Psoas muscle (tissue), 8 donors: ENCODE measurements around the gene SAMD10. TPM values are rescaled to one million over a fixed set of nuclear protein-coding genes. Genes with fewer than 3 reads are reported as not detected.
A peak's percentile ranks its signal among the peaks of the same experiment; 100 is the strongest.

Source experiments
- ATAC-seq, 4 donors: fragments of 200-7000 bp; cut with Tn5 transposase; one replicate each; pipeline ENCODE4 v1.9.1; 2020; ENCODE audit warnings: moderate library complexity in 3 of 4, mild to moderate bottlenecking in 2 of 4
- DNase-seq, 2 donors: peaks; one replicate each; pipeline ENCODE4 v3.0.0-alpha.2; 2020
- H3K27ac ChIP-seq: fragments of 200-600 bp; one replicate; pipeline ENCODE4 v1.8.0; 2022
- H3K27me3 ChIP-seq, 3 donors: fragments of 200-600 bp in 1 of 3; one replicate each; pipeline versions ENCODE4 v1.6.1 to v1.8.0; 2013 to 2022; ENCODE audit warnings: low read length in 2 of 3, mild to moderate bottlenecking in 2 of 3, moderate library complexity in 1 of 3; ENCODE audit not compliant: insufficient read depth in 3 of 3
- H3K36me3 ChIP-seq, 2 donors: fragments of 200-600 bp in 1 of 2; one replicate each; pipeline versions ENCODE4 v1.6.1 to v1.8.0; 2013 to 2022; ENCODE audit warnings: low read depth in 1 of 2, mild to moderate bottlenecking in 1 of 2, moderate library complexity in 1 of 2; ENCODE audit not compliant: insufficient read depth in 1 of 2
- H3K4me1 ChIP-seq: fragments of 200-600 bp; one replicate; pipeline ENCODE4 v1.8.0; 2022
- H3K4me3 ChIP-seq: fragments of 200-600 bp; one replicate; pipeline ENCODE4 v1.8.0; 2022; ENCODE audit warnings: mild to moderate bottlenecking
- H3K9me3 ChIP-seq: fragments of 200-600 bp; one replicate; pipeline ENCODE4 v1.8.0; 2022
- WGBS, 3 donors: extraction: QIAGEN DNeasy Blood & Tissue Kit; methylation state at CpG; one replicate each; pipeline versions ENCODE4 v1.1.6 to v1.1.7; 2013; 5-methylcytosine and 5-hydroxymethylcytosine counted together
- intact Hi-C, 2 donors: fragments of 100-400 bp; cut with DNase I; formaldehyde crosslinking; loops; one replicate each; pipeline versions ENCODE4 v1.11.0 to v1.14.2; 2022
- long read RNA-seq, 2 donors: library from polyadenylated mRNA; unstranded; transcript quantifications; one replicate each; pipeline ENCODE4 v2.0.0, GENCODE V29; 2021
- polyA plus RNA-seq, 3 donors: library from polyadenylated mRNA; stranded (reverse); fragments of 200-250 nt; gene quantifications; one replicate each; pipeline ENCODE4 v1.2.3, GENCODE V29; 2013
- total RNA-seq, 4 donors: library from RNA; stranded (reverse); fragmentation: NEBNext Ultra II Directional in 2 of 4; extraction: Animal tissue kit (Norgen Biotek cat#: 25700) in 2 of 4; gene quantifications; one replicate each; pipeline versions ENCODE4 v1.2.1 to v1.2.4, GENCODE V29; 2021 to 2023
- TF ChIP-seq, protein P1 (sequence below): fragments of 200-600 bp; IDR thresholded peaks from one replicate; pipeline ENCODE4 v1.8.0; 2022; ENCODE audit warnings: antibody characterized with exemption
- donor health status: healthy with polysubstance abuse.
- donor health status: DM: no; HTN: no; CAD: no; lungs with moderate emphysema.
- donor health status: Bipolar disorder and iron deficiency.
- donor health status: healthy.
- donor health status: DM: yes; HTN: yes; CAD: no.
- donor health status: DM: no; HTN: no; CAD: no.
- donor health status: DM: no; HTN: no; CAD: no.
- donor health status: DM: yes; HTN: yes; CAD: no.

SAMD10 gene
- total RNA-seq (under 1 TPM; 0.32 to 0.84 (median 0.55) TPM), polyA plus RNA-seq (1 to 10 TPM in 1 of 3 donors, under 1 TPM in 2; 0.44 to 5.5 (median 0.92) TPM)
- long read RNA-seq, donor 1, result 0 reads
- long read RNA-seq, donor 2, partial matches to known transcripts, result 0 of 1 reads
- long read RNA-seq, donor 2, other reads (novel, unspliced or antisense), result 1 of 1 reads

DNA sequence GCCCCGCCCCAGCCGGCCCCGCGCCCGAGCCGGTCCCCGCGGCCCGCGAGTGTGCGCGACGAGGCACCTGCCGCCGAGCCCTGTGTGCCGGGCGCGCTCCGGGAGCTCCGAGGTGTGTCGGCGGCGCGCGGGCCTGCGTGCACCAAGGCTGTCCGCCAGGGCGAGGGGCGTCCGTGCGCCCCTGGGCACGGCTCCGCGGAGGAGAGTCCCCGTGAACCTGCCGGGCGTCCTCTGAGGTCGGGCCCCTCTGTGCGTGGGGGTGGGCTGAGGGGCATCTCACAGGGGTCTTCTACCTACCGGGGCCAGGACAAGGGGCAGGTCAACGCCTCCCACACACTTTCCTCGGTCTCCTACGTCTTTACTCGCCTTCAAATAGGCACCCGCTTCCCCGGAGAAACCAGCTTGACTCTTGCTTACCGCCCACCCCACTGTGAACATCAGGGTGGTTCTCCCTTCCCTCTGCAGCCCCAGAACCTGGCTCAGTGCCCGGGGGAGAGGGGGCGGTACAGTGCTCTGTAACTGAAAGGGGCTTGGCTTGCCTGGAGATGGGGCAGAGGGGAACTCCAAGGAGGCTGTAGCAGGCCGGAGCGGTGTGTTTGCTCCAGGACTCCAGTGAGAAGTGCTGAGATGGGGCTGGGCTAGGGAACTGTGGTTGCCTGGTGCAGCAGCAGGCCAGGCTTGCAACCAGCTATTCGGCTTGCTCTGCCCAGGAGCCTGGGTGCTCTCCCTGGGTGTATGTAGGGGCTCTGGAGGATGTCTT, at the start of gene SAMD10:
SAMD10 (minus strand) TSS at position 86 of the 760 bp plus-strand sequence. CDS start 175 bp downstream, outside the sequence.
- ATAC-seq (peak in 2 of 4 donors; percentile 2 to 15), DNase-seq (peak in 1 of 2 donors; percentile 69)
- intact Hi-C loops, result loop anchor here in 1 of 2 donors (2.0 kb wide), 1 partner anchor 79 kb away; no protein-coding TSS in a partner anchor
- peak within 1 kb of the TSS; percentile 89 for H3K27ac ChIP-seq
- H3K9me3 ChIP-seq, result no peaks in the 10 kb centered on the region
- WGBS, 3 donors, result 5 to 10% (median 8%) methylated on average over 40 to 52 of the region's 52 CpGs
- peaks cover 0 to 3% (median 0%) of the 10 kb centered on the region in 3 donors for H3K27me3 ChIP-seq
- H3K36me3 ChIP-seq, result peaks cover 2 to 20% of the 10 kb centered on the region in 2 donors
- H3K4me1 ChIP-seq, result peaks cover 18% of the 10 kb centered on the region
- TF ChIP-seq, protein P1, sequence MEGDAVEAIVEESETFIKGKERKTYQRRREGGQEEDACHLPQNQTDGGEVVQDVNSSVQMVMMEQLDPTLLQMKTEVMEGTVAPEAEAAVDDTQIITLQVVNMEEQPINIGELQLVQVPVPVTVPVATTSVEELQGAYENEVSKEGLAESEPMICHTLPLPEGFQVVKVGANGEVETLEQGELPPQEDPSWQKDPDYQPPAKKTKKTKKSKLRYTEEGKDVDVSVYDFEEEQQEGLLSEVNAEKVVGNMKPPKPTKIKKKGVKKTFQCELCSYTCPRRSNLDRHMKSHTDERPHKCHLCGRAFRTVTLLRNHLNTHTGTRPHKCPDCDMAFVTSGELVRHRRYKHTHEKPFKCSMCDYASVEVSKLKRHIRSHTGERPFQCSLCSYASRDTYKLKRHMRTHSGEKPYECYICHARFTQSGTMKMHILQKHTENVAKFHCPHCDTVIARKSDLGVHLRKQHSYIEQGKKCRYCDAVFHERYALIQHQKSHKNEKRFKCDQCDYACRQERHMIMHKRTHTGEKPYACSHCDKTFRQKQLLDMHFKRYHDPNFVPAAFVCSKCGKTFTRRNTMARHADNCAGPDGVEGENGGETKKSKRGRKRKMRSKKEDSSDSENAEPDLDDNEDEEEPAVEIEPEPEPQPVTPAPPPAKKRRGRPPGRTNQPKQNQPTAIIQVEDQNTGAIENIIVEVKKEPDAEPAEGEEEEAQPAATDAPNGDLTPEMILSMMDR, result no peak
- peak within 1 kb of the TSS; percentile 99 for H3K4me3 ChIP-seq

DNA sequence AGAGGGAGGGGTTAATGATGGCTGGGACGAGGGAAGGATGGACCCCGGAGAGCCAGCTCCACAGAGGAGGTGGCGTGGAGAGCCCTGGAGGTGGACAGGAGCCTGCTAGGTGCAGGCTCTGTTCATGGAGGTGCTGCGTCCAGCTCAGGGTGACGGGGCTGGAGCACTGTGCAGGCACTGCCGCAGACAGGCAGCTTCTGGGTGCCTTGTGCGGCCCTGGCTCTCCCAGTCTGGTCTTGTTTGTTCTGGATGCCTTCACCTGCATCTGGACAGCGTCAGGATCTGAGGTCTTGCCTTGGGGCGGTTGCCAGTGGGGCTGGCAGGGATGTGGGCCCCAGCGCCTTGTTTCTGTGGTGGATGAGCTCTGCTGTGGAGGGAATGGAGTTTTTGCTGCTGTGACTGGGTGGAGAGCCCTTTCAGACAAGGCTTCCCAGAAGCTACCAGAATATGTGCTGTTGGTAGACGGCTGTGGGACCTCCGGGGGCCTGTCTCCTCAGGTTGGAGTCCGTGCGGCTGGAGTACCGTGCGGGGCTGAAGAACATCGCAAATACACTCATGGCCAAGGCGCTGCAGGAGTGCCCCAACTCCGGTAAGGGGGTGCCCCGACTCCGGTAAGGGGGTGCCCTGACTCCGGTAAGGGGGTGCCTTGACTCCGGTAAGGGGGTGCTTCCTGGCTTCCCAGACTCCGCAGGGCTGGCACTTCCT, 48.7 kb upstream of the SAMD10 start:
- Histone ChIP-seq H3K4me1 (no peaks in the 10 kb centered on the region), H3K4me3 (no peak overlapping the region), H3K36me3 (peaks cover 0 to 100% of the 10 kb centered on the region in 2 donors), H3K9me3 (no peaks in the 10 kb centered on the region), H3K27ac (no peak overlapping the region), H3K27me3 (no peaks in the 10 kb centered on the region)
- DNase-seq (no peak), ATAC-seq (no peak)
- TF ChIP-seq, protein P1, result no peak
- intact Hi-C loops, result no loop called here
- WGBS, 3 donors, result 91 to 92% (median 91%) methylated on average over 24 of the region's 24 CpGs

DNA sequence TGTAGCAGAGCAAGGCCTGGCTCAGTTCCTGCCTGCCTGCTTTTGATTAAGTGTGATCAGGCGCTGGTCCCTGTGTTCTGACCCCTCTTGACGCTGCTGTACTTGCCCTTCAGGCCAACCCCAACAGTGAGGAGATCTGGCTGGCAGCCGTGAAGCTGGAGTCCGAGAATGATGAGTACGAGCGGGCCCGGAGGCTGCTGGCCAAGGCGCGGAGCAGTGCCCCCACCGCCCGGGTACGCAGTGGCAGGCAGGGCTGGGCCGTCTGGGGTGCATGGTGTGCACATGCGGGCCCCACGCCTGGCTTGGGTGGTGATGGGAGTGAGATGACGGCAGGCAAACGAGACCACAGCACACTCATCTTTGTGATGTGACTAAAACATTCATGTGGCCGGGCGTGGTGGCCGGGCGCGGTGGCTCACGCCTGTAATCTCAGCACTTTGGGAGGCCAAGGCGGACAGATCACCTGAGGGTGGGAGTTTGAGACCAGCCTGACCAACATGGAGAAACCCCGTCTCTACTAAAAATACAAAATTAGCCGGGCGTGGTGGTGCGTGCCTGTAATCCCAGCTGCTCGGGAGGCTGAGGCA, 46.5 kb upstream of the SAMD10 start:
- no peak for DNase-seq
- TF ChIP-seq, protein P1, result no peak
- no peak overlapping the region for H3K4me3 ChIP-seq
- no peaks in the 10 kb centered on the region for H3K4me1 ChIP-seq
- no peak for ATAC-seq
- H3K27me3 ChIP-seq, result no peaks in the 10 kb centered on the region
- H3K9me3 ChIP-seq, result no peaks in the 10 kb centered on the region
- H3K27ac ChIP-seq, result no peak overlapping the region
- H3K36me3 ChIP-seq, result peaks cover 0 to 95% of the 10 kb centered on the region in 2 donors
- intact Hi-C loops, result no loop called here
- WGBS, 3 donors, result 94 to 97% (median 95%) methylated on average over 23 to 29 of the region's 29 CpGs

DNA sequence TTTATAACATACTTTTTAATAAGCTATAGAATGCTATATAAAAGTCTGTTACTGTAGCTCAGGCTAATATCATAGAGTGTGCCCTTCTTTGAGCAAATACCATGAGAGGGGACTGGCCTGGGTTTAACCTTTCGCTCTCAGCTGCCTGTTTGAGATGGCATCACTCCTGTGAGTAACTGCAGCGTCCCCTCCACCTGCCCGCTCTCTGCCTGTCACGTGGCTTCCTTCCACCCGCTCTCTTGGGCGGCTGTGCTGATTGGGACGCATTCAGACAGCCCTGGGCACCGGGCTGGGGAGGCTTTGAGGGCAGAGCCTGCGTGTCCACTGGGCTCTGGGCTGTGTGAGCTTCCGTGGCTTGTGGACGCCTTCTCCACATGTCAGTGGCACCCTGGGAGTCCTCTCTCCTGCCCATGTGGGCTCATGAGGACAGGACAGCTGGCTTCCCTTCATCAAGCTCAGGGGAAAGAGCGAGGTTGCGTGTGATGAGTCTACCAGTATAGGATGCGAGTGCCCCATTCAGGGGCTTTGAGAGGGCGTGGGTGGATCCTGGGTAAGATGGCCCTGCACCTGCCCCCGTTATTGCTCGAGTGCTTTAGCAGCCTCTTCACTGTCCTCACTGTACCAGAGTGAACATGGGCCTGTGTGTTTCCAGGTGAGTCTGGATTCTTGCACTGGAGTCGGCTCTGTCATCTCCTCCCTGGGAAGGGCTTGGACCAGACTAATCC, 45.8 kb upstream of the SAMD10 start:
- WGBS, 3 donors, result 95 to 98% (median 95%) methylated on average over 18 of the region's 18 CpGs
- H3K36me3 ChIP-seq, result peaks cover 0 to 92% of the 10 kb centered on the region in 2 donors

More for the DNA sequence above, 45.8 kb upstream of the SAMD10 start:
- DNase-seq (no peak), ATAC-seq (no peak)
- H3K27me3 ChIP-seq, result no peaks in the 10 kb centered on the region
- no peak overlapping the region for H3K4me3 ChIP-seq
- TF ChIP-seq, protein P1, result no peak
- H3K9me3 ChIP-seq, result no peaks in the 10 kb centered on the region
- intact Hi-C loops, result no loop called here
- H3K27ac ChIP-seq, result no peak overlapping the region
- no peaks in the 10 kb centered on the region for H3K4me1 ChIP-seq
